ENCODE measurements around the gene WNT7B. TPM values are rescaled to one million over a fixed set of nuclear protein-coding genes. Genes with fewer than 3 reads are reported as not detected.

The WNT7B gene
- total RNA-seq, 1 experiment from 2014 or later: 0.33 TPM

DNA sequence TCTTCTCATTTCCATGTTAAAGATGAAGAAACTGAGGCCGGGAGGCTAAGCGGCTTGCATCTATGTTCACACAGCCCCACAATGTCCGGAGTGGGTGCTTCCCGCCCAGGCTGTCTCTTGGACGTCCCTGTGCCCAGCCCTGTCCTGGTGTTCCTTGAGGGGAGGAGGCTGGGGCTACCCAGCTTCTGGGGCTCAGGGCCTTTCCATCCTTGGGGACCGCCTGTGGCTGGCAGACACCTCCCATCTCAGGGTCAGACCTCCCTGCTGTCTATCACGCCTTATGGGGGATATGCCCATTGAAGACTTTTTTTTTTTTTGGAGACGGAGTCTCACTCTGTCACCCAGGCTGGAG lies 95.5 kb downstream of the WNT7B start (continued):
- TF ChIP-seq NR3C1 (CRISPR knock-in tag; conservative IDR thresholded peaks at IDR 0.05; ENCODE audit: low read depth) (no peak), NFATC4 (CRISPR knock-in tag; IDR thresholded peaks at IDR 0.05) (no peak)
- TF ChIP-seq, protein P1, sequence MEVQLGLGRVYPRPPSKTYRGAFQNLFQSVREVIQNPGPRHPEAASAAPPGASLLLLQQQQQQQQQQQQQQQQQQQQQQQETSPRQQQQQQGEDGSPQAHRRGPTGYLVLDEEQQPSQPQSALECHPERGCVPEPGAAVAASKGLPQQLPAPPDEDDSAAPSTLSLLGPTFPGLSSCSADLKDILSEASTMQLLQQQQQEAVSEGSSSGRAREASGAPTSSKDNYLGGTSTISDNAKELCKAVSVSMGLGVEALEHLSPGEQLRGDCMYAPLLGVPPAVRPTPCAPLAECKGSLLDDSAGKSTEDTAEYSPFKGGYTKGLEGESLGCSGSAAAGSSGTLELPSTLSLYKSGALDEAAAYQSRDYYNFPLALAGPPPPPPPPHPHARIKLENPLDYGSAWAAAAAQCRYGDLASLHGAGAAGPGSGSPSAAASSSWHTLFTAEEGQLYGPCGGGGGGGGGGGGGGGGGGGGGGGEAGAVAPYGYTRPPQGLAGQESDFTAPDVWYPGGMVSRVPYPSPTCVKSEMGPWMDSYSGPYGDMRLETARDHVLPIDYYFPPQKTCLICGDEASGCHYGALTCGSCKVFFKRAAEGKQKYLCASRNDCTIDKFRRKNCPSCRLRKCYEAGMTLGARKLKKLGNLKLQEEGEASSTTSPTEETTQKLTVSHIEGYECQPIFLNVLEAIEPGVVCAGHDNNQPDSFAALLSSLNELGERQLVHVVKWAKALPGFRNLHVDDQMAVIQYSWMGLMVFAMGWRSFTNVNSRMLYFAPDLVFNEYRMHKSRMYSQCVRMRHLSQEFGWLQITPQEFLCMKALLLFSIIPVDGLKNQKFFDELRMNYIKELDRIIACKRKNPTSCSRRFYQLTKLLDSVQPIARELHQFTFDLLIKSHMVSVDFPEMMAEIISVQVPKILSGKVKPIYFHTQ (CRISPR knock-in tag; IDR thresholded peaks at IDR 0.05): no peak
- TF ChIP-seq, protein P2, sequence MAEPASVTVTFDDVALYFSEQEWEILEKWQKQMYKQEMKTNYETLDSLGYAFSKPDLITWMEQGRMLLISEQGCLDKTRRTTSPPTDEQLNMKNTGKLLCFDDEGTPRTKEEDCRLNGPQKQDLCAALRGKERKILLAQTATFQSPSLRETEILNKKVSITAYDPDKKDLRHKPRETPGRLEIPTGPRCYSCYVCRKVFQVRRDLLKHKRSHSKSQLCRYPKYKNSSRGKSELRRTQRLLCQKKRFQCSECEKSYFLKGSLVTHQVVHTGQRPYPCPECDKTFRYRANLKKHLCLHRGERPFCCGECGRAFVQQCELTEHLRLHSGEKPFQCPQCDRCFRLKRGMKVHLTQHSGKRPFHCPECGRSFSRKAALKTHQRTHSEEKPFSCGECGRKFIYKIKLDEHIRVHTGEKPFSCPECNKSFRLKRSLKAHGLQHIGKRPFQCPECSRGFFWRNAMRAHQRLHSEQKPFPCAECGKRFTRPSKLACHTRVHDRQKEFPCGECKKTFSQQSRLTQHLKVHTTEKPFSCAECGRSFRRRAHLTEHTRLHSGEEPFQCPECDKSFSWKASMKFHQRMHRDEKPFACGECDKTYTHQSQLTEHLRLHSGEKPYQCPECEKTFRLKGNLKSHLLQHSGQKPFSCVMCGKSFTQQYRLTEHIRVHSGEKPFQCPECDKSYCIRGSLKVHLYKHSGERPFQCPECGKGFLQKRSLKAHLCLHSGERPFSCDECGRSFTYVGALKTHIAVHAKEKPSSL (CRISPR knock-in tag; conservative IDR thresholded peaks at IDR 0.05): no peak

DNA sequence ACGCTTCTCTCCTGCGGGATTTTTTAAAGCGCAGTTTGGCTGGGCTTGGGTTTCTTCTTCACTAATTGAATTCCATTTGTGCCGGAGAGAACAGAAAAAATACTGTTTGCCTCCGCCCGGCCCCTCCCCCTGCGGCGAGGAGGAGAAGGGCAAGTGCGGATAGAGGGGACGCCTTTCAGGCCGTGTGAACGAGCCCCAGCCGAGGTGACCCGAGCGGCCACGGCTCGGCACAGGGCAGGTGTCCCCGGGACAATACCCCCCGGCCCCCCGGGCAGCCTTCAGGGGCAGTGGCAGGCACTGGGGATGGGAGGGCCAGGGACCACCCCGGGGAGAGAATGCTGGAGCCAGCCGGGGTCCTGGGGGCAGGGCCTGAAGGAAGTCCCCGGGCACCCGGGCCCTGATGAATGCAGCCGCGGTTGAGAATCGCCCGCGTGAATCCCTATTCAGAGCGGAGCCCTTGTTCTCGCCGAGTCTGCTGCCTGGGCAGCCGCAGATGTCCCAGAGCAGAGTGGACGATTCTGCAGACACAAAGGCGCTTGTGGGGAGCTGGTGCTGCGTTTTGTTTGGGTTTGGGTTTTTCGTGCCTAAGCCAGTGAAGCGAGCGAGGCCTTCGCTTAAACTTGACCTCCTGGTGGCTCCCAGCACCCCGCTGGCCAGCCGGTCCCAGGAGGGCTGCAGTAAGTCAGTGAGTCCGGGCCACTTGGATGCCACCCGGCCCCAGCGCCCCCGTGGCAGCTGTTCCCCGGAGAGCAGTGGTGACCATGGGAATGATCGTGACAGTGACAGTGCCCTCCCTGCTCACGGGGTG lies 96.0 kb downstream of the WNT7B start:
- DNase-seq (ENCODE audit: low spot score) (peak; percentile 23), ATAC-seq (peak; percentile 14; the same call in 1 of the 2 replicates)
- H3K36me3 Mint-ChIP-seq: no peaks in the 10 kb centered on the region
- H3K4me1 Mint-ChIP-seq: peaks cover 24% of the 10 kb centered on the region
- no peak overlapping the region for H3K27ac Mint-ChIP-seq
- TF ChIP-seq, protein P3, sequence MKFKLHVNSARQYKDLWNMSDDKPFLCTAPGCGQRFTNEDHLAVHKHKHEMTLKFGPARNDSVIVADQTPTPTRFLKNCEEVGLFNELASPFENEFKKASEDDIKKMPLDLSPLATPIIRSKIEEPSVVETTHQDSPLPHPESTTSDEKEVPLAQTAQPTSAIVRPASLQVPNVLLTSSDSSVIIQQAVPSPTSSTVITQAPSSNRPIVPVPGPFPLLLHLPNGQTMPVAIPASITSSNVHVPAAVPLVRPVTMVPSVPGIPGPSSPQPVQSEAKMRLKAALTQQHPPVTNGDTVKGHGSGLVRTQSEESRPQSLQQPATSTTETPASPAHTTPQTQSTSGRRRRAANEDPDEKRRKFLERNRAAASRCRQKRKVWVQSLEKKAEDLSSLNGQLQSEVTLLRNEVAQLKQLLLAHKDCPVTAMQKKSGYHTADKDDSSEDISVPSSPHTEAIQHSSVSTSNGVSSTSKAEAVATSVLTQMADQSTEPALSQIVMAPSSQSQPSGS (CRISPR knock-in tag; IDR thresholded peaks at IDR 0.05; ENCODE audit: borderline replicate concordance, low read depth): no peak
- TF ChIP-seq NFE2L1 (CRISPR knock-in tag; IDR thresholded peaks at IDR 0.05): no peak
- no peak for TF ChIP-seq MYBL2 (CRISPR knock-in tag; IDR thresholded peaks at IDR 0.05)
- TF ChIP-seq CBFB (CRISPR knock-in tag; IDR thresholded peaks at IDR 0.05; ENCODE audit: low read depth): no peak
- TF ChIP-seq, protein P4, sequence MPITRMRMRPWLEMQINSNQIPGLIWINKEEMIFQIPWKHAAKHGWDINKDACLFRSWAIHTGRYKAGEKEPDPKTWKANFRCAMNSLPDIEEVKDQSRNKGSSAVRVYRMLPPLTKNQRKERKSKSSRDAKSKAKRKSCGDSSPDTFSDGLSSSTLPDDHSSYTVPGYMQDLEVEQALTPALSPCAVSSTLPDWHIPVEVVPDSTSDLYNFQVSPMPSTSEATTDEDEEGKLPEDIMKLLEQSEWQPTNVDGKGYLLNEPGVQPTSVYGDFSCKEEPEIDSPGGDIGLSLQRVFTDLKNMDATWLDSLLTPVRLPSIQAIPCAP (CRISPR knock-in tag; IDR thresholded peaks at IDR 0.05): no peak
- no peak for TF ChIP-seq NFATC4 (CRISPR knock-in tag; IDR thresholded peaks at IDR 0.05)
- no peak for TF ChIP-seq ZNF423 (CRISPR knock-in tag; IDR thresholded peaks at IDR 0.05)
- POLR2A ChIA-PET: no interaction called here
- peak overlapping the region; percentile 55 for H3K4me3 Mint-ChIP-seq
- H3K27me3 Mint-ChIP-seq (ENCODE audit: low read depth): peaks cover 55% of the 10 kb centered on the region
- H3K9me3 Mint-ChIP-seq: no peaks in the 10 kb centered on the region
- CTCF ChIA-PET: interaction anchor here (0.6 to 1.5 kb wide), 3 partner anchors 14 to 17 kb away, joined by 3 to 6 read pairs (median 5); no protein-coding TSS in a partner anchor

DNA sequence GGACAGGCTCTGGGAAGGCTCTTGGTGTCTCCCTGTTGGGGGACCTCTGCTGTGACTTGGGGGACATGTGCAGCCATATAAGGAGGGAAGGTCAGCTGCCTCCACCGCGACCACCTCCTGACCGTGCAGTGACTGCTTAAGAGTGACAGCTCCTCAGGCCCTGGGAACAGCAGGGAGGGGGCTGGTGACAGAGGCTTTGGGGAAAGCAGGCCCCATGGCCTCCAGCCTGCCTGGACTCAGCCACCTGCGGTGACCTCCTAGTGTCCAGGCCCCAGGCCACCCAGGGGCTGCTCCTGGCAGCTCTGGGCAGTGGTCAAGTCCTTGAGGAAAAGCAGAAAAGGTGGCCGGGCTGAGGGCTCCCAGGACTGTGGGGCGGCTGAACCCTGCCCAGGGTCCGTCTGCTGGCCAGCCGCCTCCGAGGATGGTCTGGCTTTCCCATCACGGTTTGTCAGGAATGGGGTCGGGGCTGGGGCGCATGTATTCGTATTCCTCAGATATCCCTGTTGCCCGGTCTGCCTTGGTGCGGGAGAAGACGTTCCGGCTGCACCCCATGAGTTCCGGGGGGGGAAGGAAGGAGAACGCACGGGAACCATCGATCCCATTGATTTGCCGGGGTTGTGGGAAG lies 96.8 kb downstream of the WNT7B start:
- ATAC-seq (no peak), DNase-seq (ENCODE audit: low spot score) (no peak)
- ChIA-PET CTCF (interaction anchor here (0.6 to 1.0 kb wide), 2 partner anchors 14 to 17 kb away, joined by 3 to 6 read pairs; no protein-coding TSS in a partner anchor), POLR2A (no interaction called here)
- Mint-ChIP-seq H3K9me3 (no peaks in the 10 kb centered on the region), H3K4me3 (peak overlapping the region; percentile 55), H3K36me3 (no peaks in the 10 kb centered on the region), H3K27me3 (ENCODE audit: low read depth) (peaks cover 55% of the 10 kb centered on the region), H3K4me1 (peaks cover 24% of the 10 kb centered on the region), H3K27ac (no peak overlapping the region)
- TF ChIP-seq NR3C1 (CRISPR knock-in tag; conservative IDR thresholded peaks at IDR 0.05; ENCODE audit: low read depth) (no peak), NFYB (CRISPR knock-in tag; conservative IDR thresholded peaks at IDR 0.05; ENCODE audit: low read depth) (no peak), PRRX2 (CRISPR knock-in tag; IDR thresholded peaks at IDR 0.05) (no peak), ZNF396 (CRISPR knock-in tag; IDR thresholded peaks at IDR 0.05; ENCODE audit: borderline replicate concordance) (no peak), RORB (CRISPR knock-in tag; IDR thresholded peaks at IDR 0.05) (no peak), JAZF1 (CRISPR knock-in tag; IDR thresholded peaks at IDR 0.05) (no peak)
- TF ChIP-seq, protein P5, sequence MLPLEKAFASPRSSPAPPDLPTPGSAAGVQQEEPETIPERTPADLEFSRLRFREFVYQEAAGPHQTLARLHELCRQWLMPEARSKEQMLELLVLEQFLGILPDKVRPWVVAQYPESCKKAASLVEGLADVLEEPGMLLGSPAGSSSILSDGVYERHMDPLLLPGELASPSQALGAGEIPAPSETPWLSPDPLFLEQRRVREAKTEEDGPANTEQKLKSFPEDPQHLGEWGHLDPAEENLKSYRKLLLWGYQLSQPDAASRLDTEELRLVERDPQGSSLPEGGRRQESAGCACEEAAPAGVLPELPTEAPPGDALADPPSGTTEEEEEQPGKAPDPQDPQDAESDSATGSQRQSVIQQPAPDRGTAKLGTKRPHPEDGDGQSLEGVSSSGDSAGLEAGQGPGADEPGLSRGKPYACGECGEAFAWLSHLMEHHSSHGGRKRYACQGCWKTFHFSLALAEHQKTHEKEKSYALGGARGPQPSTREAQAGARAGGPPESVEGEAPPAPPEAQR (CRISPR knock-in tag; IDR thresholded peaks at IDR 0.05): no peak
- TF ChIP-seq, protein P6, sequence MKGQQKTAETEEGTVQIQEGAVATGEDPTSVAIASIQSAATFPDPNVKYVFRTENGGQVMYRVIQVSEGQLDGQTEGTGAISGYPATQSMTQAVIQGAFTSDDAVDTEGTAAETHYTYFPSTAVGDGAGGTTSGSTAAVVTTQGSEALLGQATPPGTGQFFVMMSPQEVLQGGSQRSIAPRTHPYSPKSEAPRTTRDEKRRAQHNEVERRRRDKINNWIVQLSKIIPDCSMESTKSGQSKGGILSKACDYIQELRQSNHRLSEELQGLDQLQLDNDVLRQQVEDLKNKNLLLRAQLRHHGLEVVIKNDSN (CRISPR knock-in tag; IDR thresholded peaks at IDR 0.05): no peak
- TF ChIP-seq, protein P7, sequence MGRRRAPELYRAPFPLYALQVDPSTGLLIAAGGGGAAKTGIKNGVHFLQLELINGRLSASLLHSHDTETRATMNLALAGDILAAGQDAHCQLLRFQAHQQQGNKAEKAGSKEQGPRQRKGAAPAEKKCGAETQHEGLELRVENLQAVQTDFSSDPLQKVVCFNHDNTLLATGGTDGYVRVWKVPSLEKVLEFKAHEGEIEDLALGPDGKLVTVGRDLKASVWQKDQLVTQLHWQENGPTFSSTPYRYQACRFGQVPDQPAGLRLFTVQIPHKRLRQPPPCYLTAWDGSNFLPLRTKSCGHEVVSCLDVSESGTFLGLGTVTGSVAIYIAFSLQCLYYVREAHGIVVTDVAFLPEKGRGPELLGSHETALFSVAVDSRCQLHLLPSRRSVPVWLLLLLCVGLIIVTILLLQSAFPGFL (CRISPR knock-in tag; IDR thresholded peaks at IDR 0.05; ENCODE audit: borderline replicate concordance): no peak
